Measurements from ENCODE around the gene CAMTA2. TPM values are rescaled to one million over a fixed set of nuclear protein-coding genes. Genes with fewer than 3 reads are reported as not detected.
A peak's percentile ranks its signal among the peaks of the same experiment; 100 is the strongest.

CAMTA2 gene
- total and polyA plus RNA-seq, 9 of the 15 experiments (the other 6 are each of a cell fraction or from before 2014, with no cell fraction given), result 0.24 to 25.1 (median 6.3) TPM

DNA sequence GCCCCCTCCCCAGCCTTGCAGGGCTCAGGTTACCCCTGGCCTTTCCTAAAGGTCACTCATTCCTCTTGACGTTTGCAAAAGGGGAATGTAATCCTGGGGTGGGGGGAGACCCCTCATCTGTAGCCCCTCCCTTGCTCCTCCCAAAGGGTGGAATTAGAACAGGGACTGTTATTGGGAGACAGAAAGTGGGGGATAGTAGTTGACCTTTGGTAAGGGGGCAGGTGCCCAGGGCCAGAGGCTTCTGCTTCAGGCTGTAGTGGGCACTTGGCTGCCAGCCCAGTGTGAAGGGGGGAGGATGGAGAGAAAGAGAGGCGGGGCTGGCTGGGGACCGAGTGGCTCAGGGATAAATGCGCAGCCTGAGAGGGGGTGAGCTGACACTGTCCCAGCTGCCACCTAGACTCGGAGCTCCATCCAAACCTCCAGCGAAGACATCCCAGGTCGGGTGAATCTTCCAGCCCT lies 36.7 kb downstream of the CAMTA2 start, which contains the start of gene ENO3:
Gene ENO3, plus strand, starts transcription at position 374 of the 459 bp plus-strand sequence. CDS start 711 bp downstream, outside the sequence.
- H3K9me1 ChIP-seq (ENCODE audit: control insufficient read depth, insufficient read depth, low read length), result no peaks in the 10 kb centered on the region
- peaks cover 45% of the 10 kb centered on the region for H3K79me2 ChIP-seq (ENCODE audit: control insufficient read depth, insufficient read depth, low read length)
- ChIA-PET CTCF (ENCODE audit: low intra/inter-chr PET ratio) (no interaction called here), POLR2A (interaction anchor here (0.6 to 4.7 kb wide), 5 partner anchors 9 to 62 kb away, joined by 3 to 38 read pairs (median 7); partner anchors contain the start of genes CAMTA2, RNF167, SLC25A11 and SPAG7)
- H3K27ac ChIP-seq (ENCODE audit: extremely low read depth, low read depth, low read length), result peak within 1 kb of the TSS; percentile 98
- no peak for FAIRE-seq
- H3K27me3 ChIP-seq (ENCODE audit: control insufficient read depth in 2 of 2, insufficient read depth in 2 of 2, low read length in 2 of 2), result no peaks in the 10 kb centered on the region
- in situ Hi-C loops (cut with MboI) (no loop called here), intact Hi-C loops (cut with micrococcal nuclease) (loop anchor here (1.0 kb wide), 1 partner anchor 17 kb away; the partner anchor contains the start of gene SPAG7)
- peaks cover 19 to 50% of the 10 kb centered on the region in 2 experiments for H3K4me1 ChIP-seq (replicated peaks in 1 of 2; ENCODE audit: control insufficient read depth in 2 of 2, insufficient read depth in 2 of 2, low read length in 2 of 2)
- 3% methylated on average over 7 of the region's 7 CpGs for WGBS (ENCODE audit: insufficient coverage, low coverage, missing lambda C conversion rate)
- peaks cover 21% of the 10 kb centered on the region for H3K36me3 ChIP-seq (ENCODE audit: control insufficient read depth, insufficient read depth, low read length)
- BruUV-seq (replicated peaks), result no TSS peak
- DNase-seq (ENCODE audit: extremely low read depth in 1 of 4, low spot score in 3 of 4), result peak in 2 of 4 experiments; percentile 35 to 60
- no peaks in the 10 kb centered on the region for H3K9me3 ChIP-seq (replicated peaks; ENCODE audit: control insufficient read depth, insufficient read depth, low read depth, low read length)
- TF ChIP-seq HNRNPUL1 (IDR thresholded peaks at IDR 0.05; ENCODE audit: low read length) (no peak), GABPA (tag; conservative IDR thresholded peaks at IDR 0.05; ENCODE audit: low read depth) (no peak), TGIF2 (CRISPR knock-in tag; IDR thresholded peaks at IDR 0.05) (no peak), MAZ (CRISPR knock-in tag; conservative IDR thresholded peaks at IDR 0.05 in 1 of 2, IDR thresholded peaks at IDR 0.05 in 1 of 2) (peak in 1 of 2 experiments; percentile 1; a peak in 1 of 4 replicates), NFIC (IDR thresholded peaks at IDR 0.05) (peak; percentile 73), NRF1 (conservative IDR thresholded peaks at IDR 0.05 in 1 of 2, IDR thresholded peaks at IDR 0.05 in 1 of 2) (peak; percentile 44 to 61), SREBF1 (IDR thresholded peaks at IDR 0.05; ENCODE audit: borderline replicate concordance, low read depth, low read length) (no peak)
- TF ChIP-seq, protein P1, sequence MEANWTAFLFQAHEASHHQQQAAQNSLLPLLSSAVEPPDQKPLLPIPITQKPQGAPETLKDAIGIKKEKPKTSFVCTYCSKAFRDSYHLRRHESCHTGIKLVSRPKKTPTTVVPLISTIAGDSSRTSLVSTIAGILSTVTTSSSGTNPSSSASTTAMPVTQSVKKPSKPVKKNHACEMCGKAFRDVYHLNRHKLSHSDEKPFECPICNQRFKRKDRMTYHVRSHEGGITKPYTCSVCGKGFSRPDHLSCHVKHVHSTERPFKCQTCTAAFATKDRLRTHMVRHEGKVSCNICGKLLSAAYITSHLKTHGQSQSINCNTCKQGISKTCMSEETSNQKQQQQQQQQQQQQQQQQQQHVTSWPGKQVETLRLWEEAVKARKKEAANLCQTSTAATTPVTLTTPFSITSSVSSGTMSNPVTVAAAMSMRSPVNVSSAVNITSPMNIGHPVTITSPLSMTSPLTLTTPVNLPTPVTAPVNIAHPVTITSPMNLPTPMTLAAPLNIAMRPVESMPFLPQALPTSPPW (CRISPR knock-in tag; IDR thresholded peaks at IDR 0.05), result peak; percentile 42; the same call in 1 of the 2 replicates
- TF ChIP-seq, protein P2, sequence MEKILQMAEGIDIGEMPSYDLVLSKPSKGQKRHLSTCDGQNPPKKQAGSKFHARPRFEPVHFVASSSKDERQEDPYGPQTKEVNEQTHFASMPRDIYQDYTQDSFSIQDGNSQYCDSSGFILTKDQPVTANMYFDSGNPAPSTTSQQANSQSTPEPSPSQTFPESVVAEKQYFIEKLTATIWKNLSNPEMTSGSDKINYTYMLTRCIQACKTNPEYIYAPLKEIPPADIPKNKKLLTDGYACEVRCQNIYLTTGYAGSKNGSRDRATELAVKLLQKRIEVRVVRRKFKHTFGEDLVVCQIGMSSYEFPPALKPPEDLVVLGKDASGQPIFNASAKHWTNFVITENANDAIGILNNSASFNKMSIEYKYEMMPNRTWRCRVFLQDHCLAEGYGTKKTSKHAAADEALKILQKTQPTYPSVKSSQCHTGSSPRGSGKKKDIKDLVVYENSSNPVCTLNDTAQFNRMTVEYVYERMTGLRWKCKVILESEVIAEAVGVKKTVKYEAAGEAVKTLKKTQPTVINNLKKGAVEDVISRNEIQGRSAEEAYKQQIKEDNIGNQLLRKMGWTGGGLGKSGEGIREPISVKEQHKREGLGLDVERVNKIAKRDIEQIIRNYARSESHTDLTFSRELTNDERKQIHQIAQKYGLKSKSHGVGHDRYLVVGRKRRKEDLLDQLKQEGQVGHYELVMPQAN (IDR thresholded peaks at IDR 0.05; ENCODE audit: borderline replicate concordance), result 0 out of 2 replicates have a peak, but pooled peaks have one; percentile 0
- H4K20me1 ChIP-seq (replicated peaks; ENCODE audit: control insufficient read depth, insufficient read depth, low read length), result peaks cover 14% of the 10 kb centered on the region
- peak within 1 kb of the TSS; percentile 51 for H2AFZ ChIP-seq (ENCODE audit: low read depth, low read length)
- peak within 1 kb of the TSS; percentile 84 for H3K4me2 ChIP-seq (ENCODE audit: insufficient read depth, low read length)
- H3K4me3 ChIP-seq, result peak within 1 kb of the TSS; percentile 97
- peak within 1 kb of the TSS; percentile 89 to 96 for H3K9ac ChIP-seq (ENCODE audit: insufficient read depth in 1 of 2, low read depth in 2 of 2, low read length in 2 of 2)
- ATAC-seq, result no peak
